ENCODE results near the gene TNFRSF14. TPM values are rescaled to one million over a fixed set of nuclear protein-coding genes. Genes with fewer than 3 reads are reported as not detected.

TNFRSF14 gene
- total RNA-seq, 6 experiments from 2014 or later: 7.4 to 14.2 (median 11.5) TPM

DNA sequence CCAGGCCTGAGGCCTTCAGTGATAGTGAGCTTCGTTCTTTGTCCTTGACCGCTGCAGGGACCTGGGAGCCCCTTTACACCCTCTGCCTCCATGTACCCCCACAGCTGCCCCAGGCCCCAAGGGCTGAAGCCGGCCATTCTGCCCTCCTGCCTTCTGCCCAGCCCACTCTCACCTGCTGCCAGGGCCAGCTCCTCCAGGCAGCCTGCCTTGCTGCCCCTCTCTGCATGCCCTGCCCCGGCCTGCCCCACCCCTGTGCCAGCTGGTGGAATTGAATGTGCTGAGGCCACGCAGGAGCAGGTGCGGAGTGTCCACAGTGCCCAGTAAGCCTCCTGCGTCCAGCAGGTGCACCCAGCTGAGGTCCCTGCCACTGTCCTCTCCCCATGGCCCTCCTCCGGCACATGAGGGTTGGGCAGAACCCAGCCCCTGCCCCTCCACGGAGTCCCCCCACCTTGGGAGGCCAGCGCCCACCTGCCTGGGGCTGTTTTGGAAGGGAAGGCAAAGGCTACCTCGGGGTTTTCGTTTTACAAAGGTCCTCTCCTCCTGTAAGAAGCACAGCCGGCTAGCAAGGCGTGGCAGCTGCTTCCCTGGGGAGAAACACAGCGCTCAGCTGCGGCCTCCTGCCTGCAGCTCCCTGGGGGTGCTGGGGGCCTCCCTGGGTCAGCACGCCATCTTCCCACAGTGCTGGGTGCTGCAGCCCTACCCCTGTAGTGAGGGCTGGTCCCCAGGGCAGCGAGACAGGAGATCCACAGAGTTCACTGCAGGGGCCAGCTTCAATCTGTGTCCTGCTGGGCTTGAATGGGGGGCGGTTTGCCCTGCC lies 55.7 kb downstream of the TNFRSF14 start:
- H3K27me3 Mint-ChIP-seq (ENCODE audit: insufficient read depth): peaks cover 5% of the 10 kb centered on the region
- H3K4me3 Mint-ChIP-seq: no peak overlapping the region
- H3K36me3 Mint-ChIP-seq (ENCODE audit: low read depth): no peaks in the 10 kb centered on the region
- H3K27ac Mint-ChIP-seq: no peak overlapping the region
- H3K4me1 Mint-ChIP-seq (ENCODE audit: low read depth): no peaks in the 10 kb centered on the region
- TF ChIP-seq, protein P1, sequence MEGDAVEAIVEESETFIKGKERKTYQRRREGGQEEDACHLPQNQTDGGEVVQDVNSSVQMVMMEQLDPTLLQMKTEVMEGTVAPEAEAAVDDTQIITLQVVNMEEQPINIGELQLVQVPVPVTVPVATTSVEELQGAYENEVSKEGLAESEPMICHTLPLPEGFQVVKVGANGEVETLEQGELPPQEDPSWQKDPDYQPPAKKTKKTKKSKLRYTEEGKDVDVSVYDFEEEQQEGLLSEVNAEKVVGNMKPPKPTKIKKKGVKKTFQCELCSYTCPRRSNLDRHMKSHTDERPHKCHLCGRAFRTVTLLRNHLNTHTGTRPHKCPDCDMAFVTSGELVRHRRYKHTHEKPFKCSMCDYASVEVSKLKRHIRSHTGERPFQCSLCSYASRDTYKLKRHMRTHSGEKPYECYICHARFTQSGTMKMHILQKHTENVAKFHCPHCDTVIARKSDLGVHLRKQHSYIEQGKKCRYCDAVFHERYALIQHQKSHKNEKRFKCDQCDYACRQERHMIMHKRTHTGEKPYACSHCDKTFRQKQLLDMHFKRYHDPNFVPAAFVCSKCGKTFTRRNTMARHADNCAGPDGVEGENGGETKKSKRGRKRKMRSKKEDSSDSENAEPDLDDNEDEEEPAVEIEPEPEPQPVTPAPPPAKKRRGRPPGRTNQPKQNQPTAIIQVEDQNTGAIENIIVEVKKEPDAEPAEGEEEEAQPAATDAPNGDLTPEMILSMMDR (IDR thresholded peaks at IDR 0.05): no peak
- DNase-seq: no peak
- no peaks in the 10 kb centered on the region; the same call in 1 of the 2 replicates for H3K9me3 Mint-ChIP-seq

DNA sequence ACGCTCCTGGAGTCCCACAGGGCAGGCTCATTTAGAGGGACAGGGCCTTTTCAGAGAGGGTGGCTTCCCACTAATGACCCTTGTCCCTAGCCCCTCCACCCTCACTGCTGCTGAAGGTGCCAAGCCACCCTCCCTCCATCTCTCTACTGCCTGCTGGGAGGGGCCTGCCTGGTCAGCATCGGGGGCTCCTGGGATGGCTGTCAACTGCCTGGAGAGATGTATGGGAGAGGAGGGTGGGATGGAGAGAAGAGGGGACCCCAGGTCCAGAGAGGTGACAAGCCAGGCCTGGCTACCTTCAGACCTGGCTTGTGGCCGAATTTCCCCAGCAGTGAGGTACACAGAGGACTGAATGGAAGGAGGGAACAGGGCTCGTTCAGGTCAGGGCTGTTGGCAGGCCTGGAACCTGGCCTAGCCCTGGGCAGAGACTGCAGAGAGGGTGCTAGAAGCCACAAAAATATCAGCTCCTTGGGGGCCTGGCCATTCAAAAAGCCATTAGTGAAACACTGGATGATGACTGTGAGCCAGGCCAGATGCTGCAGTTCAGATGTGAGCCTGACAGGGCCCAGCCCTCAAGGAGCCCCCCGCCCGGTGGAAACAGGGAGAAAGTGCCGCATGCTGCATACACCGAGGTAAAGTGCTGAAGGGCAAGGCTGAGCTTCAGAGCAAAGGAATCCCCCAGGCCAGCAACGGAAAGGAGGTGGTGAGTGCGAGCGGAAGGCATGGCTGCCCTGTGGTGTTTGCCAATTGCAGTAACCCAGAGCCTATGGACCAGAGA lies 56.6 kb downstream of the TNFRSF14 start:
- no peak for DNase-seq
- Mint-ChIP-seq H3K4me3 (no peak overlapping the region), H3K27me3 (ENCODE audit: insufficient read depth) (peaks cover 5% of the 10 kb centered on the region), H3K27ac (no peak overlapping the region), H3K9me3 (no peaks in the 10 kb centered on the region; the same call in 1 of the 2 replicates), H3K4me1 (ENCODE audit: low read depth) (no peaks in the 10 kb centered on the region), H3K36me3 (ENCODE audit: low read depth) (no peaks in the 10 kb centered on the region)
- TF ChIP-seq, protein P1 (IDR thresholded peaks at IDR 0.05): no peak

Other genes with a start within 250 kb of the TNFRSF14 start
- 1 to 10 TPM; 5.3 to 8.9 (median 6.9) TPM for gene MORN1, start 164.8 kb upstream of the TNFRSF14 start, total RNA-seq (2021; fragmentation: NEBNext Ultra II Directional; extraction: Animal tissue kit (Norgen Biotek cat#: 25700))
- 100 to 1,000 TPM; 254 to 303 (median 283) TPM for gene RER1, start 164.5 kb upstream of the TNFRSF14 start, total RNA-seq (2021; fragmentation: NEBNext Ultra II Directional; extraction: Animal tissue kit (Norgen Biotek cat#: 25700))
- 10 to 100 TPM; 25.4 to 29.8 (median 26.4) TPM for gene PEX10, start 143.8 kb upstream of the TNFRSF14 start, total RNA-seq (2021; fragmentation: NEBNext Ultra II Directional; extraction: Animal tissue kit (Norgen Biotek cat#: 25700))
- gene PLCH2, start 80.1 kb upstream of the TNFRSF14 start, total RNA-seq (2021; fragmentation: NEBNext Ultra II Directional; extraction: Animal tissue kit (Norgen Biotek cat#: 25700)): under 1 TPM in 5 of 6 experiments, not detected in 1; 0.09 to 0.34 (median 0.18) TPM
- gene PANK4, start 29.8 kb upstream of the TNFRSF14 start, total RNA-seq (2021; fragmentation: NEBNext Ultra II Directional; extraction: Animal tissue kit (Norgen Biotek cat#: 25700)): 10 to 100 TPM; 20.6 to 26.4 (median 24.0) TPM
- under 1 TPM in 5 of 6 experiments, not detected in 1; 0.28 to 0.57 (median 0.36) TPM for gene HES5, start 26.1 kb upstream of the TNFRSF14 start, total RNA-seq (2021; fragmentation: NEBNext Ultra II Directional; extraction: Animal tissue kit (Norgen Biotek cat#: 25700))
- 10 to 100 TPM; 27.1 to 38.9 (median 34.7) TPM for gene PRXL2B, start 30.4 kb downstream of the TNFRSF14 start, total RNA-seq (2021; fragmentation: NEBNext Ultra II Directional; extraction: Animal tissue kit (Norgen Biotek cat#: 25700))
- not detected for gene MMEL1, start 76.6 kb downstream of the TNFRSF14 start, total RNA-seq (2021; fragmentation: NEBNext Ultra II Directional; extraction: Animal tissue kit (Norgen Biotek cat#: 25700))
- under 1 TPM; 0.11 to 0.19 (median 0.16) TPM for gene TTC34, start 245.3 kb downstream of the TNFRSF14 start, total RNA-seq (2021; fragmentation: NEBNext Ultra II Directional; extraction: Animal tissue kit (Norgen Biotek cat#: 25700))